Endothelial cell of umbilical vein (primary cell): Measurements from ENCODE around the gene FAM107A. TPM values are rescaled to one million over a fixed set of nuclear protein-coding genes. Genes with fewer than 3 reads are reported as not detected.

Experiments
- BruUV-seq: library from RNA; stranded (reverse); fragments of 400-500 nt; replicated peaks from 2 replicates; lab custom pipeline; 2021; lab: Mats Ljungman, UMichigan
- CTCF ChIA-PET: fragments of 300-600, 350-600 bp; sonication (Branson Sonifier 250); formaldehyde crosslinking; loops from one replicate; lab custom pipeline; 2021; ENCODE audit warnings: antibody characterized with exemption, inconsistent platforms; lab: Charles Lee
- POLR2A ChIA-PET: fragments of 300-600, 350-600 bp; sonication (Branson Sonifier 250); formaldehyde crosslinking; loops from one replicate; lab custom pipeline; 2021; ENCODE audit warnings: antibody characterized with exemption, inconsistent platforms; lab: Charles Lee
- DNase-seq: peaks from one replicate; pipeline ENCODE4 v3.0.0-alpha.2; 2011; ENCODE audit warnings: low read depth, low spot score
- FAIRE-seq: peaks from 2 replicates; lab custom pipeline; 2011; peaks lifted over from hg19 to GRCh38; lab: Jason Lieb, UNC
- H2AFZ ChIP-seq: 2 replicates; pipeline ENCODE4 v1.6.0; 2012; ENCODE audit warnings: low read depth, low read length, control low read depth, inconsistent platforms
- H3K27ac ChIP-seq: 2 replicates; pipeline ENCODE4 v1.5.1; 2011; ENCODE audit warnings: low read depth, mild to moderate bottlenecking, control low read depth, low read length, moderate library complexity; ENCODE audit not compliant: insufficient read depth
- H3K27me3 ChIP-seq, 2 experiments: 2 replicates each; pipeline versions ENCODE4 v1.6.0 to v1.6.1; 2011; ENCODE audit warnings: low read length in 2 of 2, mixed read lengths in 1 of 2; ENCODE audit not compliant: control insufficient read depth in 2 of 2, insufficient read depth in 2 of 2
- H3K36me3 ChIP-seq, 2 experiments: 2 replicates in 1 of 2; 3 replicates in 1 of 2; pipeline ENCODE4 v1.5.1; 2011; ENCODE audit warnings: low read length in 2 of 2, mild to moderate bottlenecking in 1 of 2, moderate library complexity in 1 of 2; ENCODE audit not compliant: control insufficient read depth in 2 of 2, insufficient read depth in 2 of 2; ENCODE audit errors: extremely low read depth in 1 of 2
- H3K4me1 ChIP-seq: 3 replicates; pipeline ENCODE4 v1.5.1; 2011; ENCODE audit warnings: mild to moderate bottlenecking, low read length; ENCODE audit not compliant: control insufficient read depth, insufficient read depth; ENCODE audit errors: extremely low read depth
- H3K4me2 ChIP-seq: 2 replicates; pipeline ENCODE4 v1.6.1; 2011; ENCODE audit warnings: low read length, control low read depth, mixed read lengths; ENCODE audit not compliant: insufficient read depth
- H3K4me3 ChIP-seq, 3 experiments: fragments of 200-600 bp in 1 of 3; sonication (generic), shearing (Covaris generic) in 1 of 3; replicated peaks in 1 of 3; 2 replicates each; pipeline ENCODE4 v1.5.1; 2011 to 2016; ENCODE audit warnings: control low read depth in 3 of 3, low read length in 3 of 3, mild to moderate bottlenecking in 2 of 3, inconsistent platforms in 1 of 3, low read depth in 1 of 3, moderate library complexity in 1 of 3; ENCODE audit not compliant: insufficient read depth in 1 of 3
- H3K79me2 ChIP-seq: 2 replicates; pipeline ENCODE4 v1.6.0; 2012; ENCODE audit warnings: low read length, inconsistent platforms; ENCODE audit not compliant: control insufficient read depth, insufficient read depth
- H3K9ac ChIP-seq: replicated peaks from 2 replicates; pipeline ENCODE3; 2011; ENCODE audit warnings: low read length, control low read depth; ENCODE audit not compliant: insufficient read depth; ENCODE audit errors: extremely low read depth
- H3K9me1 ChIP-seq: replicated peaks from 3 replicates; pipeline ENCODE4 v1.6.0; 2011; ENCODE audit warnings: mild to moderate bottlenecking, low read length; ENCODE audit not compliant: control insufficient read depth, insufficient read depth; ENCODE audit errors: extremely low read depth
- H3K9me3 ChIP-seq: replicated peaks from 2 replicates; pipeline ENCODE4 v1.5.1; 2012; ENCODE audit warnings: low read length, inconsistent platforms; ENCODE audit not compliant: control insufficient read depth, insufficient read depth
- H4K20me1 ChIP-seq: replicated peaks from 2 replicates; pipeline ENCODE3; 2011; ENCODE audit warnings: mild to moderate bottlenecking, low read length; ENCODE audit not compliant: control insufficient read depth, insufficient read depth; ENCODE audit errors: extremely low read depth
- CTCF ChIP-seq, 2 donors: IDR thresholded peaks; 1 replicate in 1 of 2; 2 replicates in 1 of 2; pipeline ENCODE4 v1.5.1; 2011; ENCODE audit warnings: low read length in 2 of 2, mild to moderate bottlenecking in 2 of 2, moderate library complexity in 2 of 2, control low read depth in 1 of 2, inconsistent platforms in 1 of 2, low read depth in 1 of 2; ENCODE audit not compliant: insufficient read depth in 1 of 2; ENCODE audit errors: extremely low read depth in 1 of 2
- EZH2 ChIP-seq: IDR thresholded peaks from 2 replicates; pipeline ENCODE4 v1.6.1; 2012; ENCODE audit warnings: borderline replicate concordance, low read depth, mild to moderate bottlenecking, moderate library complexity, low read length, inconsistent platforms; ENCODE audit not compliant: severe bottlenecking
- FOS ChIP-seq: IDR thresholded peaks from 2 replicates; pipeline ENCODE4 v1.6.1; 2011; ENCODE audit warnings: mild to moderate bottlenecking, low read length, moderate library complexity, borderline replicate concordance; ENCODE audit not compliant: insufficient read depth
- GATA2 ChIP-seq: IDR thresholded peaks from 2 replicates; pipeline ENCODE4 v1.7.0; 2011; ENCODE audit warnings: low read depth, mild to moderate bottlenecking, moderate library complexity, mixed read lengths, low read length; ENCODE audit not compliant: insufficient read length, insufficient read depth
- JUN ChIP-seq: IDR thresholded peaks from 2 replicates; pipeline ENCODE4 v1.6.1; 2011; ENCODE audit warnings: borderline replicate concordance, low read depth; ENCODE audit not compliant: insufficient read length, insufficient read depth
- MAX ChIP-seq: IDR thresholded peaks from 2 replicates; pipeline ENCODE4 v1.6.1; 2011; ENCODE audit not compliant: insufficient read depth, insufficient read length
- MYC ChIP-seq: IDR thresholded peaks from one replicate; pipeline ENCODE4 v1.6.1; 2011; ENCODE audit warnings: mild to moderate bottlenecking, low read depth, low read length
- POLR2A ChIP-seq: IDR thresholded peaks from 2 replicates; pipeline ENCODE4 v1.6.1; 2012; ENCODE audit warnings: low read depth, mild to moderate bottlenecking, control low read depth, low read length
- POLR2AphosphoS5 ChIP-seq: IDR thresholded peaks from 2 replicates; pipeline ENCODE4 v1.6.1; 2012; ENCODE audit warnings: low read depth, mild to moderate bottlenecking, control low read depth, low read length, moderate library complexity; ENCODE audit not compliant: insufficient read depth
- dilution Hi-C: fragments of 300-500 bp; cut with MboI; formaldehyde crosslinking; loops from one replicate; pipeline ENCODE4 v1.15.0; 2019; ENCODE audit warnings: low sequenced_read_pairs; ENCODE audit not compliant: extremely low pct_ligation_motif_present
- intact Hi-C: fragments of 100-400 bp; cut with micrococcal nuclease; formaldehyde crosslinking; loops from one replicate; pipeline ENCODE4 v1.10.0; 2022
- polyA plus RNA-seq, 4 experiments: library from polyadenylated mRNA; depleted of rRNA in 3 of 4; stranded (reverse) in 3 of 4; unstranded in 1 of 4; fragments of >200 nt; gene quantifications; 2 replicates each; pipeline versions ENCODE4 v1.2.1 to v1.2.3, GENCODE V29; 2011 to 2012; ENCODE audit warnings: missing spikeins in 1 of 4
- total RNA-seq: library from RNA; stranded (reverse); gene quantifications from 2 replicates; pipeline ENCODE4 v1.2.3, GENCODE V29; 2021

Gene FAM107A
- total and polyA plus RNA-seq, 2 donors (not counting 3 experiments of a cell fraction or from before 2014, with no cell fraction given): 5.7 to 10.7 TPM

- Histone ChIP-seq H3K9ac (no peak overlapping the region), H3K9me3 (no peaks in the 10 kb centered on the region), H4K20me1 (no peaks in the 10 kb centered on the region), H3K4me2 (no peak overlapping the region), H3K36me3 (no peaks in the 10 kb centered on the region), H3K9me1 (no peaks in the 10 kb centered on the region), H3K4me3 (no peak overlapping the region), H2AFZ (no peak overlapping the region), H3K27me3 (peaks cover 2 to 3% of the 10 kb centered on the region in 2 experiments), H3K4me1 (no peaks in the 10 kb centered on the region), H3K79me2 (no peaks in the 10 kb centered on the region), H3K27ac (no peak overlapping the region)
- ChIA-PET CTCF (no interaction called here), POLR2A (no interaction called here)
- intact Hi-C loops (no loop called here), dilution Hi-C loops (no loop called here)
- no peak for FAIRE-seq
- TF ChIP-seq MAX (no peak), MYC (no peak), POLR2AphosphoS5 (no peak), FOS (no peak), JUN (no peak), CTCF (IDR thresholded peaks at IDR 0.05; ENCODE audit: extremely low read depth in 1 of 2, insufficient read depth in 1 of 2, low read depth in 1 of 2, low read length in 2 of 2) (no peak), EZH2 (no peak), GATA2 (no peak), POLR2A (no peak)
- BruUV-seq: no TSS peak
- no peak for DNase-seq
These were observed 16.9 kb upstream of the FAM107A start for GRCh38 chr3:58594117-58594516.
